Activated CD4-positive, alpha-beta T cell treated with anti-CD3 and anti-CD28 coated beads, Interleukin-10, Interleukin-2, amounts not matched to agents 100 ng/mL and 50 ng/mL, durations not matched to agents 16 hours and 8 hours (primary cell): ENCODE measurements around the gene DPT.

Experiments used
- DNase-seq: peaks from one replicate; pipeline ENCODE4 v3.0.0-alpha.2; 2020

DPT gene

DNA sequence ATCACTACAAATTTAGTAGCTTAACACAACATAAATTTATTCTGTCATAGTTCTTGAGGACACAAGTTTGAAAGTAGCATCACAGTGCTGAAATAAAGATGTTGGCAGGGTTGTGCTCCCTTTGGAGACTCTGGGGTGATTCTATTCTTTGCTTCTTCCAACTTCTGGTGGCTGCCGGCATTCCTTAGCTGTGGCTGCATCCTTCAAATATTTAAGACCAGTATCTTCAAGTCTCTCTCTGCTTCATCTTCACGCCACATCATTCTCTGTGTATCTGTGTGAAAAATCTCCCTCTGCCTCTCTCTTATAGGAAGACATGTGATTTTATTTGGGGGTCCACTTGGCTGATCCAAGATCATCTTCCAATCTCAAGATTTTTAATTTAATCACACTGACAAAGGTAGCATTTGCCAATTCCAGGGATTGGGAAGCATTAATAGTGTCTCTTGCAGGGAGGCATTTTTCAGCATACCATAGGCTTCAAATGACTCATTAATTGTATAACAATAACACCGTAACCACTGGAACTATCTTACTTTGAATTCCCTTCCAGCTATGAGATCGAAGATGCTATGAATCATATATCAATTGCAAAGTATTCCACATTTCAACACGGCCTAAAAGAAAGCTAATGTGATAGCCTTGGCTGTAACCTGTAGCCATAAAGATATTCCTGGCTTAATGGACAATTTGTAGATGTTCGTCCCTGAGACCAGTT lies 74.6 kb downstream of the DPT start:
- DNase-seq: no peak

DNA sequence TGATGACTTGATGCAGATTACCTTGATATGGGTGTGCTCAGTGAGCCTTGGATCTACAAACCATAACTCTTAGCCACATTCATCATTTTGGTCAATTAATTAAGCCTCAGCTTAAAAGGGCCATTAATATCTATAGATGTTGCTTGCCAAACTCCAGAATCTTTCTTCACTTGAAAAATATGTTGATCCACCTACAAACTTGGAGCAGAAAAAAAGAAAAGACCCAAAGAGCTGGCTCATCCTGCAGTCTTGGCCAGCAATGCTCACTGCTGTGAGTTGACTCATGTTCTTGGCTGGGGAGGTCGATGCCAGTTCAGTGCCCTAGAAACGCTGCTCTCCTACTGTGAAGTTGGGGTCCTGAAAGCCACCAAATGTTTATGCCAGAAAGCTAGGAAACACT lies 75.4 kb downstream of the DPT start:
- DNase-seq: no peak

DNA sequence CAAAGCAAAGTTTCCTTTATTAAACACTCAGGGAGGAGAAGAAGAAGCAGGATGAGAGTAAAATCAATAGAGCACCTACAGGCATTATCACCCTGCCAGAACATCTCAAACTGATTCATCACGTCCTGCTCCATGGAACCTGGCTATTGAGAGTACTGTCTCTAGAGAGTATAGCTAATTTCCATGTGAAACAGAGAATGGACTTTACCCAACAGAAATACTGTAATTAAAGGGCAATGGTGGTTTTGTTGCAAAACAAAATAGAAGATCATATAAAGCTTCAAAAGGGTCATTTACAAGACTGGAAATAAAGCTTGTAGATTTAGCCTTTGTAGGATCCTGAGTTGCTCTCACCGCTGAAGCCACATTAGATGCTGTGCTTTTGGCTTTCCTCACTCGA lies 83.3 kb downstream of the DPT start:
- no peak for DNase-seq
